H7 (cell line): Measurements from ENCODE around the gene CMBL. TPM values are rescaled to one million over a fixed set of nuclear protein-coding genes. Genes with fewer than 3 reads are reported as not detected.
"Not testable (repeated sequence)": the region's sequence is repeated elsewhere in the genome, so short reads cannot be mapped to it uniquely, and the experiment has no call there.

Experiments used
- DNase-seq: peaks from one replicate; pipeline ENCODE4 v3.0.0; 2012
- H3K27me3 ChIP-seq: 2 replicates; pipeline ENCODE4 v1.6.0; 2011; ENCODE audit warnings: mild to moderate bottlenecking, low read length; ENCODE audit not compliant: control insufficient read depth, insufficient read depth
- H3K36me3 ChIP-seq: replicated peaks from 2 replicates; pipeline ENCODE4 v1.5.1; 2011; ENCODE audit warnings: low read length; ENCODE audit not compliant: control insufficient read depth, insufficient read depth
- H3K4me3 ChIP-seq: 2 replicates; pipeline ENCODE4 v1.5.1; 2011; ENCODE audit warnings: low read depth, mild to moderate bottlenecking, control low read depth, low read length, moderate library complexity; ENCODE audit not compliant: insufficient read depth
- total RNA-seq: library from RNA; depleted of rRNA; stranded (reverse); fragments of >200 nt; shearing (Covaris generic); gene quantifications from 2 replicates; pipeline ENCODE4 v1.2.3, GENCODE V29; 2014

CMBL gene
- total RNA-seq, 1 experiment from 2014 or later: 5.3 TPM

- not testable (repeated sequence) for H3K36me3 ChIP-seq, H3K27me3 ChIP-seq, DNase-seq, H3K4me3 ChIP-seq
Observed at GRCh38 chr5:10272875-10273209, 34.9 kb downstream of the CMBL start.

- no peaks in the 10 kb centered on the region for H3K36me3 ChIP-seq
- no peak overlapping the region for H3K4me3 ChIP-seq
- H3K27me3 ChIP-seq: no peaks in the 10 kb centered on the region
- DNase-seq: no peak
Observed at GRCh38 chr5:10272053-10272874, 35.4 kb downstream of the CMBL start.

- peaks cover 9% of the 10 kb centered on the region for H3K36me3 ChIP-seq
- no peaks in the 10 kb centered on the region for H3K27me3 ChIP-seq
- H3K4me3 ChIP-seq: no peak overlapping the region
- DNase-seq: no peak
Observed at GRCh38 chr5:10268100-10268499, 39.6 kb downstream of the CMBL start.

- DNase-seq: no peak
- Histone ChIP-seq H3K27me3 (no peaks in the 10 kb centered on the region), H3K36me3 (peaks cover 19% of the 10 kb centered on the region), H3K4me3 (no peak overlapping the region)
Observed at GRCh38 chr5:10266839-10267238, 40.9 kb downstream of the CMBL start.

GRCh38 chr5:10266137-10266536, 41.6 kb downstream of the CMBL start:
- H3K4me3 ChIP-seq: no peak overlapping the region

GRCh38 chr5:10265245-10266109, 42.2 kb downstream of the CMBL start:
- H3K27me3 ChIP-seq: no peaks in the 10 kb centered on the region
- peaks cover 31% of the 10 kb centered on the region for H3K36me3 ChIP-seq
- H3K4me3 ChIP-seq: no peak overlapping the region
- no peak for DNase-seq

More at GRCh38 chr5:10266137-10266536, 41.6 kb downstream of the CMBL start:
- DNase-seq: no peak
- H3K27me3 ChIP-seq: no peaks in the 10 kb centered on the region
- peaks cover 24% of the 10 kb centered on the region for H3K36me3 ChIP-seq

GRCh38 chr5:10264604-10265003, 43.1 kb downstream of the CMBL start:
- Histone ChIP-seq H3K27me3 (no peaks in the 10 kb centered on the region), H3K4me3 (no peak overlapping the region), H3K36me3 (peaks cover 39% of the 10 kb centered on the region)
- DNase-seq: no peak

- Histone ChIP-seq H3K36me3 (peaks cover 53% of the 10 kb centered on the region), H3K4me3 (no peak overlapping the region), H3K27me3 (no peaks in the 10 kb centered on the region)
- no peak for DNase-seq
Observed at GRCh38 chr5:10262995-10263394, 44.7 kb downstream of the CMBL start.

GRCh38 chr5:10262121-10262774, 45.5 kb downstream of the CMBL start:
- no peaks in the 10 kb centered on the region for H3K27me3 ChIP-seq
- no peak overlapping the region for H3K4me3 ChIP-seq
- no peak for DNase-seq
- H3K36me3 ChIP-seq: peaks cover 55% of the 10 kb centered on the region

GRCh38 chr5:10261065-10261464, 46.6 kb downstream of the CMBL start:
- Histone ChIP-seq H3K27me3 (no peaks in the 10 kb centered on the region), H3K36me3 (peaks cover 67% of the 10 kb centered on the region), H3K4me3 (no peak overlapping the region)
- no peak for DNase-seq

- Histone ChIP-seq H3K4me3 (no peak overlapping the region), H3K36me3 (peaks cover 73% of the 10 kb centered on the region), H3K27me3 (no peaks in the 10 kb centered on the region)
- no peak for DNase-seq
Observed at GRCh38 chr5:10259899-10260298, 47.8 kb downstream of the CMBL start.

- H3K27me3 ChIP-seq: no peaks in the 10 kb centered on the region
- H3K4me3 ChIP-seq: no peak overlapping the region
- DNase-seq: no peak
- peaks cover 70% of the 10 kb centered on the region for H3K36me3 ChIP-seq
Observed at GRCh38 chr5:10257870-10258269, 49.8 kb downstream of the CMBL start.

GRCh38 chr5:10254686-10255085, 53.0 kb downstream of the CMBL start:
- Histone ChIP-seq H3K36me3 (peaks cover 48% of the 10 kb centered on the region), H3K27me3 (no peaks in the 10 kb centered on the region), H3K4me3 (no peak overlapping the region)
- DNase-seq: no peak

GRCh38 chr5:10253390-10253789, 54.3 kb downstream of the CMBL start:
- H3K36me3 ChIP-seq: peaks cover 36% of the 10 kb centered on the region

More at GRCh38 chr5:10253390-10253789, 54.3 kb downstream of the CMBL start:
- DNase-seq: no peak
- H3K27me3 ChIP-seq: no peaks in the 10 kb centered on the region
- no peak overlapping the region for H3K4me3 ChIP-seq
